Globus pallidus (tissue), 1 donor: ENCODE data around the gene PTPN3.

Source experiments
- DNase-seq: peaks from one replicate; pipeline ENCODE4 v3.0.0-alpha.2; 2015; ENCODE audit warnings: low spot score

PTPN3 gene

GRCh38 chr9:109421026-109421970 is 76.8 kb downstream of the PTPN3 start:
- DNase-seq, result no peak

- no peak for DNase-seq
Measured at GRCh38 chr9:109419531-109419930, 78.6 kb downstream of the PTPN3 start.

DNA sequence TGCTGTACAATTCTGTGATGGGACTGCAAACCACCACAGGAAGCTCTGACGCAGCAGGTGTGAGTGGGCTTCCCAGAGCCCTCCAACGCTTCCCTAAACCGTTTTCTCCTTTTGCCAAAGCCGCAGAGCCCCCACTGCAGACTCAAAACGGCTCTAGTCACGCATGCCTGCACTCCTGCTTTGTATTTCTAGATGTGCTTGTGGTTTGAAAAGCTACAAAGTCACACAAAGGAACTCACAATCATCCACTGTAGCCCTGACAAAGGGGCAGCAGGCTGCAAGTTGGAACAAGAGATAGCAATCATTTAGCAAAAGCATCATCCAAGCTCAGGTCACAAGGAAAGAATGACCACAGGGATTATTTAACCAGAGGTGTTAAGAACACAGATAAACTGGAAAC is 79.3 kb downstream of the PTPN3 start:
- no peak for DNase-seq

DNA sequence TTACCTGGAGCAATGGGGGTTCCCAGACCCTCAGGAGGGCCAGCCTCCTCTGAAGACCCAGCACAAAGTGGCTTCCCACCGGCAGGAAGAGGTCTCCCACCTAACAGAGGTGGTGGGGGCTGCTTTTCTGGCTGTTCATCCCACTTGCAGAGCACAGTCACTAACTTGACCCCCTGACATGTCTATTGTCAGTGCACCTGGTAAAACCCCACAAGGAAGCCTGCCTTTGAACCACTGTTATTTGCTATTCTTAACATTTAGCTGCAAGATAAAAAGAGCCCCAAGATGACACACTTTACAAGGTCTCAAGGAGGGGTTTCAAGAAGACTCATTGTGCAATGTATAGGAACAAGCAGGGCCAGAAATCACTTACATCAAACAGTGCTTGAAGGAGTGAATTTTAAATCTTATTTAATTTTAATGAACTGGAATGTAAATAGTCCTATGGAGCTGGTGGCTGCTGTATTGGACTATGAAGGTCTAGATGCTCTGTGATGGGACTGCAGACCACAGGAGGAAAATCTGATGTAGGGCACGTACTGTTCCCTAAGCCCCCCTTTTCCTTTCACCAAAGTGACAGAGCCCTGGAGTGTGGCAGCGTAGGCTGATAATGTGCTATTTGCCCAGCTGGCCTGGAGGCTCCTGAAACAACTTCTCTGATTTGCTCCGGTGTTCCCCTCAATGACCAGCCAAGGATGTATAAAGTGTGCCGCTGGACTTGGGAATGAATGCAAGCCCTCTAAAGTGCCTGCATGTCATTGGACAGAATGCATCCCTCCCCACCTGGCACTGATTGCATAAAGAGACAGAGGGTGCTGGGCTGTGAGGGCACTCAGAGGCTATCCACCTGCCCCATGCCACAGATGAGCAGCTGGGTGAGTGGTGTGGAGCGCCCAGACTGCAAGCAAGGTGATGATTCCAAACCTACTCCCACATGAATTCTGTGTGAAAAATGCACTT is 80.2 kb downstream of the PTPN3 start:
- DNase-seq, result no peak

DNA sequence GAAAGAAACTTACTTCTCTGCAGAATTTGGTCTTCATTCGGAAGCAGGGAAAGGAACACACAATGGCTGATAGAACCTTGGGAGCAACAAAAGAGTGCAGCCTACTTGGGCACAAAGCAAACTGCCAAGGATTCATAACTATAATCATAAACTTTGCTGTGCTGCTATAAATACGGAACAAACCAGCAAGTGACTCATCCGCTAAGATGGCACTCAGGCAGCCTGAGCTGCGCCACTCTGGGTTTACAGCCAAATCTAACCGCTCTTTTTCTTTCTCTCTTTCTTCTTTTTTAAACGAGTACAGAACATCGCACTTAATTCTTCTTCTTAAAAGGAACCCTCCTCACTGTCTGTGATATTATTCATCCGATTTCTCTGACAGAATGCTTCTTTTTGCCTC is 81.1 kb downstream of the PTPN3 start:
- DNase-seq, result no peak

GRCh38 chr9:109416135-109416706 is 81.9 kb downstream of the PTPN3 start:
- DNase-seq, result no peak

DNA sequence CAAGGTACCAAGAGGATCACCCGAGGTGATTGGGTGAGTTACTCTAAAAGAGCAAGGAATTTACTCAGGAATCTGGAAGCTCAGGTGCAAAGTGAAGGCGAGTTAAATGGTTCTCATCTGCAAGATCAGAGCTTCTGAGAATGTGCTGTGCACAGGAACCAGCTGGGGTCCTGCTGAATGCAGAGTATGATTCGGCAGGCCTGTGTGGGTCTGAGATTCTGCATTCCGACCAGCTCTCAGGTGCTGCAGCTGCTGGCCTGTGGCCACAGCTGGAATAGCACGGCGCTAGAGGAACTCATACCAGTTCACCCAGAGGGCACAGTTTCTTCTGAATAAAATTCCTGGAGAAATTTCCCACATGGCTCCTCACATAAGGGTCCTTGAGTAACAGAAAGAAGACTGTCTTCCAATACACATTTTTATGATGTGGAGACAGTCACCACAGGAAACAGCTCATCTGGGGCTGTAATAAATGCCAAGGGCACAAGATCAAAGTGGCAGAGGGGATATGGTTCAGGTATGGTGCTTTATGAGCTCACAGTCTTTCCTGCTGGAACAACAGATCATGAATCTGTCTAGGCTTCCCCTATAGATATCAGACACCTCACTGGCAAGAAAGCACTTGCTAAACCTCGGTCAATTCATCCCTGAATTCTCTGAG is 83.9 kb downstream of the PTPN3 start:
- no peak for DNase-seq

DNA sequence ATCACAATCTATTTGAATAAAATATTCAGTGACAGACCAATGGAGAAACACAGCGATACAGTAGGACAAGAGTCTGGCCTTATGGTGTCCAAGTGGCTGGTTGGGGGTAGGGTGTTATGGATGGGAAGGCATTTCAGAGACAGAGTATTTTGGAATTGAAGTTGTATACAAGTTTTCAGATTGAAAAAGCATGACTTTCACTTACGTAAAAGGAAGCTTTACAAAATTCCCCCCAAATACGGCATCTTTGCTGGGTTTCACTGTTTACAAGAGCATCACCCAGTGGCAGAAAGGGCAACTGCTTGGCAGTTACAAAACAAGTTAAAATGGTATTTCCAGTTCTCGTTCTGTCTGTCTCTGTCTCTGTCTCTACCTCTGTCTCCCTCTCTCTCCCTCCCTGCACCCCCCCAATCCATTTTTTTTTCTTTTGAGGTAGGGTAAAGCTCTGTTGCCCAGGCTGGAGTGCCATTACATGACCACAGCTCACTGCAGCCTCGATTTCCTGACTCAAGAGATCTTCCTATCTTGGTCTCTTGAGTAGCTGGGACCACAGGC is 86.2 kb downstream of the PTPN3 start:
- peak; percentile 35 for DNase-seq

GRCh38 chr9:109411069-109411761 is 86.9 kb downstream of the PTPN3 start:
- no peak for DNase-seq

GRCh38 chr9:109409773-109410397 is 88.2 kb downstream of the PTPN3 start:
- no peak for DNase-seq

GRCh38 chr9:109408759-109409462 is 89.2 kb downstream of the PTPN3 start:
- DNase-seq, result no peak

DNA sequence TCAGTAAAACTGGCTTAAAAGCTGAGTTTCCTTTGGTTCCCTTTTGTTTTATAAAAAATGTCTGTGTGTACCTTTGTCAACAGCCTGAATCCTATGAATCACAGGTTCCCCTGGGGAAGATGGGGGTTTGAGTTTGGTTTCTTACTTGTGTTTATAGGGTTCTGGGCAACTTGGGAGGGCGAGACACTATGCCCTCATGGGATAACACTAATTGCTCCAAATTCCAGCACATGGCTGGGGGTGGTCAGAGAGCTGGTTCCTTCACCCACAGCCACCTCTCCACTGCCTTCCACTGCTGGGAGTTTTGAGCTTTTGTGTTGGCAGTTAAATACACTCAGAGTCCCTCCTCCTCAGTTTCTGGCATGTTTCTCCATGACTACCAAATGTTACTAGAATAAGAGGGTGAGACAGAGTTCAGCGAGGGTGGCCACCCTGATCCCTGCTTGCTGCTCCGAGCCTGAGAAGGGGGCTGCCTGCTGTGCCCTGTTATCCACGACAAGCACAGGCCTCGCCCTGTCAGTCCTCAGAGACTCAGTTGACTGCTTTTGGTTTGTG is 94.3 kb downstream of the PTPN3 start:
- DNase-seq, result no peak

- DNase-seq, result no peak
Measured at GRCh38 chr9:109403116-109403515, 95.0 kb downstream of the PTPN3 start.

DNA sequence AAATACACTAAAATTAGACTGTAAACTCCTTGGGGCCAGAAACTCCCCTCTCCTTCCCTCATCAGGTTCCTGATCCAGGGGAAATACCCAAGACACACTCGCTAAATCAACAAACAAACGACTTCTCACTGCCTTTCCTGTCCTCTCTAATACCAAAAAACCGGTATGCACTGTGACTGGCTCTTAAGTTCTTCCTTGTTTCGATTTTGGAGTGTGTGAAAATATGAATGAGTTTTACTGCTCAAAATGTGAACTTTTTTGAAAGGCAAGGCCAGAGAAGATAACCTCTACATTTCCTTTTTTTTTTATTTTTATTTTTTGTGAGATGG is 96.2 kb downstream of the PTPN3 start:
- DNase-seq, result no peak

DNA sequence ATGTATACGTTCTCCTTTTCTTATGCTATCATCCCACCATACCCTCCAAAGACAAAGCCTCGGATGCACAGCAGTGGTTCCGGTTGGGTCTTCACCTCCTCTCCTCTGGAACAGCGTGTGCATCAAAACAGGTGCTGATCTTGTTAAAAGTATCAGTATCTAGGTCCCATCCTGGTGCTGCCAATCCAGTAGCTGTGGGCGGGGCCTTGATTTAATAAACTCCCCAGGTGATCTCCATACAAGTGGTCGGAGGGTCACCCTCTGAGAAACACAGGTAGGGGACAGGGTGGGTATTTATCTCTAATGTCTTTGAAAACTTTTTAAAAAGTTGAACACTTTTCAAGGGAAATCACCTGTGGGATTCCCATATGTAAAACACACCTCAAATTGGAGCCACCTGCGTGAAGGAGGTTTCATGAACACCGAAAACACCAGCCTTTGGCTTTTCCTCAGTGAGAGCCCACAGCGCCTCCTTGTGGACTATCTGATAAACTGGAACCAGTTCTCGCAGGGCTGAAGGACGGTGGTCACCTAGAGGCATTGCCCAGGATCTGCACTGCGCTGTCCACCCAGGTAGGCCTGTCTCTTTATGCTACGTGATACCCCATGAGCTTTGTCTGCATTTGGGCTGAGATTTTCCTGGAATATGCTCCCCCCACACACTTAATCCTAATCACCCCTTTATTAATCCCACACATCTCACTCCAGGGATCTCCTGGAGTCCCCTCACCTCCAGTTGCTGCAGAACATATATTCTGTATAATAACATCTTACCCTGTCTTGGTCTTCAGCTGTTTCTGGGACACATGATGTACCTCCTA is 96.7 kb downstream of the PTPN3 start:
- DNase-seq, result peak; percentile 3

DNA sequence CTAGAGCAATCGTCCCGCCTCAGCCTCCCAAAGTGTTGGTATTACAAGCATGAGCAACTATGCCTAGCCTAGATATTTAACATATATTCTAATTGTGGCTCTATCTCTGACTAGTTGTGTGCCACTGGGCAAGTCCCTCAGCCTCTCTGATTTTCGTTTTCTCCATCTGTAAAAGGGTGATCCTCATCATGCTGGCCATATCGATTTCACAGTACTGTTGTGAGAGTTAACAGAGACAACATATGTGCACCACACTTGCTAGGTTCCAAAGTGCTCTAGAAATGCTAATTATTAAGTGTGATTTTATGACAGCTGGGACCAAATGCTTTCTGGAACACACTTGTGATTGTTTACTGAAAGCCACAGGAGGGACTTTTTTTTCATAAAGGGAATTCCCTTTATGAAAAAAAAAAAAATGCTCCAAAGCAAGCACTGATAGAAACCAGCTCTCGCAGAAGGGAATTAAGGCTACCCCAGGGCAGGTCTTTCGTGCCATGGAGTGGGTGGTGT is 98.8 kb downstream of the PTPN3 start:
- no peak for DNase-seq

GRCh38 chr9:109391176-109391575 is 106.9 kb downstream of the PTPN3 start:
- peak; percentile 6 for DNase-seq

GRCh38 chr9:109387856-109388255 is 110.3 kb downstream of the PTPN3 start:
- no peak for DNase-seq
